ENCODE results near the gene RWDD3. TPM values are rescaled to one million over a fixed set of nuclear protein-coding genes. Genes with fewer than 3 reads are reported as not detected.

Gene RWDD3
- polyA plus RNA-seq, 2 of the 4 experiments (the other 2 are of a cell fraction), result 17.1 to 22.1 TPM

GRCh38 chr1:95219407-95219806 is 14.6 kb upstream of the RWDD3 start:
- no peak for ATAC-seq

GRCh38 chr1:95221306-95221705 is 12.7 kb upstream of the RWDD3 start:
- FAIRE-seq (no peak), ATAC-seq (no peak), DNase-seq (ENCODE audit: low read depth in 1 of 2, low spot score in 1 of 2) (no peak)
- no peak overlapping the region for H3K4me2 ChIP-seq
- H3K4me1 ChIP-seq, result peaks cover 9% of the 10 kb centered on the region; the same call in 2 of the 3 replicates
- TF ChIP-seq RFX5 (IDR thresholded peaks at IDR 0.05), result no peak
- no peak for TF ChIP-seq HDAC2 (IDR thresholded peaks at IDR 0.05)
- TF ChIP-seq JUN (IDR thresholded peaks at IDR 0.05), result no peak
- no peak for TF ChIP-seq RCOR1 (IDR thresholded peaks at IDR 0.05; ENCODE audit: low read depth, low read length)
- TF ChIP-seq CHD2 (IDR thresholded peaks at IDR 0.05; ENCODE audit: low read length, partially characterized antibody), result no peak
- no peak for TF ChIP-seq ZNF302 (CRISPR knock-in tag; IDR thresholded peaks at IDR 0.05)
- no peak for TF ChIP-seq FOSL2 (IDR thresholded peaks at IDR 0.05)
- no peak for TF ChIP-seq FOSL2 (CRISPR knock-in tag; IDR thresholded peaks at IDR 0.05)
- TF ChIP-seq NPAS2 (CRISPR knock-in tag; IDR thresholded peaks at IDR 0.05; ENCODE audit: borderline replicate concordance), result no peak
- TF ChIP-seq GATA3 (IDR thresholded peaks at IDR 0.05; ENCODE audit: borderline replicate concordance), result no peak
- no peak for TF ChIP-seq EHMT2 (IDR thresholded peaks at IDR 0.05; ENCODE audit: low read depth)
- TF ChIP-seq EP300 (IDR thresholded peaks at IDR 0.05), result no peak
- no peak for TF ChIP-seq JUNB (IDR thresholded peaks at IDR 0.05)
- TF ChIP-seq MYC (IDR thresholded peaks at IDR 0.05; ENCODE audit: borderline replicate concordance, low read length), result no peak
- TF ChIP-seq HEYL (CRISPR knock-in tag; IDR thresholded peaks at IDR 0.05), result no peak
- TF ChIP-seq REST (IDR thresholded peaks at IDR 0.05), result no peak
- no peak for TF ChIP-seq E2F6 (IDR thresholded peaks at IDR 0.05; ENCODE audit: borderline replicate concordance, low read depth)
- no peak for TF ChIP-seq HOXA7 (CRISPR knock-in tag; IDR thresholded peaks at IDR 0.05)
- TF ChIP-seq KDM5A (IDR thresholded peaks at IDR 0.05), result no peak
- no peak for TF ChIP-seq MAFK (IDR thresholded peaks at IDR 0.05; ENCODE audit: partially characterized antibody)
- H3K27ac ChIP-seq, result no peak overlapping the region
- no peak overlapping the region for H3K4me3 ChIP-seq
- no peaks in the 10 kb centered on the region for H3K9me3 ChIP-seq
- CTCF ChIA-PET, result interaction anchor here (1.6 kb wide), 1 partner anchor 12 kb away, joined by 8 read pairs; the partner anchor contains the start of gene RWDD3
- WGBS (ENCODE audit: missing lambda C conversion rate), result 91% methylated on average over 6 of the region's 6 CpGs
- POLR2A ChIA-PET, result no interaction called here

More at GRCh38 chr1:95219407-95219806, 14.6 kb upstream of the RWDD3 start:
- TF ChIP-seq NFE2L2 (conservative IDR thresholded peaks at IDR 0.05; ENCODE audit: low read length), result no peak
- ChIA-PET CTCF (interaction anchor here (1.4 kb wide), 1 partner anchor 14 kb away, joined by 6 read pairs; the partner anchor contains the start of gene RWDD3), POLR2A (no interaction called here)
- Histone ChIP-seq H3K4me3 (no peak overlapping the region), H3K27ac (no peak overlapping the region), H3K4me1 (peaks cover 9% of the 10 kb centered on the region; the same call in 2 of the 3 replicates), H3K9me3 (no peaks in the 10 kb centered on the region), H3K4me2 (no peak overlapping the region)
- FAIRE-seq, result no peak
- no peak for DNase-seq (ENCODE audit: low read depth in 1 of 2, low spot score in 1 of 2)
- 91% methylated on average over 4 of the region's 4 CpGs for WGBS (ENCODE audit: missing lambda C conversion rate)

GRCh38 chr1:95222629-95223028 is 11.4 kb upstream of the RWDD3 start:
- POLR2A ChIA-PET, result interaction anchor here (2.8 kb wide), 1 partner anchor 11 kb away, joined by 13 read pairs; the partner anchor contains the start of gene RWDD3
- 0 out of 3 replicates have a peak overlapping the region, but pooled peaks have one; percentile 33 for H3K4me2 ChIP-seq
- H3K27ac ChIP-seq, result no peak overlapping the region
- CTCF ChIA-PET, result interaction anchor here (1.6 to 1.7 kb wide), 2 partner anchors 11 kb away, joined by 8 to 14 read pairs; partner anchors contain the start of gene RWDD3
- H3K9me3 ChIP-seq, result no peaks in the 10 kb centered on the region
- H3K4me3 ChIP-seq, result no peak overlapping the region
- DNase-seq (ENCODE audit: low read depth in 1 of 2, low spot score in 1 of 2) (no peak), ATAC-seq (no peak), FAIRE-seq (no peak)
- WGBS (ENCODE audit: missing lambda C conversion rate), result 91% methylated on average over 2 of the region's 2 CpGs
- H3K4me1 ChIP-seq, result peaks cover 12% of the 10 kb centered on the region; the same call in 2 of the 3 replicates
- TF ChIP-seq ZNF302 (CRISPR knock-in tag; IDR thresholded peaks at IDR 0.05) (no peak), CEBPB (IDR thresholded peaks at IDR 0.05) (no peak), MAFK (IDR thresholded peaks at IDR 0.05; ENCODE audit: partially characterized antibody) (no peak), TP53 (CRISPR knock-in tag; IDR thresholded peaks at IDR 0.05) (no peak), KDM5A (IDR thresholded peaks at IDR 0.05) (no peak), HOXB13 (CRISPR knock-in tag; IDR thresholded peaks at IDR 0.05; ENCODE audit: low read depth) (no peak), HES2 (IDR thresholded peaks at IDR 0.05) (no peak), REST (IDR thresholded peaks at IDR 0.05) (no peak), PHF8 (IDR thresholded peaks at IDR 0.05; ENCODE audit: borderline replicate concordance, low read depth) (no peak), EHF (CRISPR knock-in tag; IDR thresholded peaks at IDR 0.05) (no peak)
